ENCODE results near the gene LMNB1. TPM values are rescaled to one million over a fixed set of nuclear protein-coding genes. Genes with fewer than 3 reads are reported as not detected.
"Not testable (repeated sequence)": the region's sequence is repeated elsewhere in the genome, so short reads cannot be mapped to it uniquely, and the experiment has no call there.

The LMNB1 gene
- total RNA-seq, 1 donor from 2014 or later = 20.9 TPM

DNA sequence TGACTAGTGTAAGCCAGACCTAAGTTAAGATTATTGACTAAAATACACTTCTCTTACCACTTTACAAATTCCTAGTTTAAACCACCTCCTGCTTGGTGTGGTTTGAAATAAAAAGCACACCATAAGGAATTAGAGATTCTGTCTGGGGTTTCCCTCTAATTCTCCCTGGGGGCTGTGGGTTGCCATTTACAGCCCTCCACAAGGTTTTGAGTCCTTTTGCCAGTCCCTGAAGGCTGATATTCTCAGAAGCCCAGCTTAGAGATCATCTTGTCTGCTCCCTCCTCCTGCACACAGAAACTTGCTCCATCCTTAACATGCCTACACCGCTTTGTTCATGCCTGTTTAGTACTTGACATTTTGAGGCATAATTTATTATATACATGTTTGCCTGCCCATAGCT is 7.2 kb upstream of the LMNB1 start:
- no peak for DNase-seq (ENCODE audit: extremely low spot score in 2 of 2)
- no peaks in the 10 kb centered on the region for H3K36me3 ChIP-seq
- TF ChIP-seq POLR2AphosphoS5 (IDR thresholded peaks at IDR 0.05; ENCODE audit: insufficient read depth in 1 of 2, low read depth in 1 of 2) (no peak), CTCF (IDR thresholded peaks at IDR 0.05) (no peak), POLR2A (IDR thresholded peaks at IDR 0.05) (no peak)
- no peaks in the 10 kb centered on the region for H3K27me3 ChIP-seq
- no peaks in the 10 kb centered on the region for H3K4me1 ChIP-seq
- intact Hi-C loops (cut with DNase I) = no loop called here
- H3K9me3 ChIP-seq = no peaks in the 10 kb centered on the region
- H3K27ac ChIP-seq = no peak overlapping the region
- H3K4me3 ChIP-seq = no peak overlapping the region

- H3K27me3 ChIP-seq; H3K36me3 ChIP-seq; H3K27ac ChIP-seq; intact Hi-C loops (cut with DNase I); H3K4me3 ChIP-seq; DNase-seq (ENCODE audit: extremely low spot score in 2 of 2); H3K9me3 ChIP-seq: not testable (repeated sequence)
- H3K4me1 ChIP-seq = peaks cover 12% of the 10 kb centered on the region
These were observed 3.4 kb upstream of the LMNB1 start for GRCh38 chr5:126773536-126773935.

DNA sequence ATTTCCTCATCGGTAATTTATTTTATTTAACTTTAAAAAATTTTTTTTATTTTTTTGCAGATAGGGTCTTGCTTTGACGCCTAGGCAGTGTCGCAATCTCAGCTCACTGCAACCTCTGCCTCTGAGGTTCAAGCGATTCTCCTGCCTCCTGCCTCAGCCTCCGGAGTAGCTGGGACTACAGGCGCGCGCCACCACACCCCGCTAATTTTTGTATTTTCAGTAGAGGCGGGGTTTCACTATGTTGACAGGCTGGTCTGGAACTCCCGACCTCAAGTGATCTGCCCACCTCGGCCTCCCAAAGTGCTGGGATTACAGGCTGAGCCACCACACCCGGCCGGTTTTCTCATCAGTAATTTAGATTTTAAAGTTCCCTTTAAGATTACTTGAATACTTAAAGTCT is 2.3 kb upstream of the LMNB1 start:
- H3K4me3 ChIP-seq; H3K9me3 ChIP-seq; DNase-seq (ENCODE audit: extremely low spot score in 2 of 2); H3K36me3 ChIP-seq; H3K27me3 ChIP-seq; intact Hi-C loops (cut with DNase I); H3K27ac ChIP-seq: not testable (repeated sequence)
- H3K4me1 ChIP-seq = peaks cover 16% of the 10 kb centered on the region

DNA sequence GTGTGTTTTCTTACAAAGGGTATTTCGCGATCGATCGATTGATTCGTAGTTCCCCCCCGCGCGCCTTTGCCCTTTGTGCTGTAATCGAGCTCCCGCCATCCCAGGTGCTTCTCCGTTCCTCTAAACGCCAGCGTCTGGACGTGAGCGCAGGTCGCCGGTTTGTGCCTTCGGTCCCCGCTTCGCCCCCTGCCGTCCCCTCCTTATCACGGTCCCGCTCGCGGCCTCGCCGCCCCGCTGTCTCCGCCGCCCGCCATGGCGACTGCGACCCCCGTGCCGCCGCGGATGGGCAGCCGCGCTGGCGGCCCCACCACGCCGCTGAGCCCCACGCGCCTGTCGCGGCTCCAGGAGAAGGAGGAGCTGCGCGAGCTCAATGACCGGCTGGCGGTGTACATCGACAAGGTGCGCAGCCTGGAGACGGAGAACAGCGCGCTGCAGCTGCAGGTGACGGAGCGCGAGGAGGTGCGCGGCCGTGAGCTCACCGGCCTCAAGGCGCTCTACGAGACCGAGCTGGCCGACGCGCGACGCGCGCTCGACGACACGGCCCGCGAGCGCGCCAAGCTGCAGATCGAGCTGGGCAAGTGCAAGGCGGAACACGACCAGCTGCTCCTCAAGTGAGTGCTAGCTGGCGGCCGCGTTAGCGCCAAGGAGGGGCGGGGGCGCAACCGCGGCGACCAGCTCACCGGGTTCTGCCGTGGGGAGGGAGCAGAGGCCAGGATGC is 480 bp downstream of the LMNB1 start:
- H3K4me3 ChIP-seq = peak overlapping the region; percentile 80 to 90
- H3K4me1 ChIP-seq = peaks cover 16% of the 10 kb centered on the region
- H3K27me3 ChIP-seq = no peaks in the 10 kb centered on the region
- intact Hi-C loops (cut with DNase I) = loop anchor here (5.0 kb wide), 2 partner anchors 100 to 180 kb away; partner anchors contain the start of gene ALDH7A1
- DNase-seq (ENCODE audit: extremely low spot score in 2 of 2) = peak in 1 of 2 donors; percentile 88
- TF ChIP-seq CTCF (IDR thresholded peaks at IDR 0.05) (no peak), POLR2AphosphoS5 (IDR thresholded peaks at IDR 0.05; ENCODE audit: insufficient read depth in 1 of 2, low read depth in 1 of 2) (peak in 1 of 2 donors; percentile 23)
- H3K27ac ChIP-seq = peak overlapping the region; percentile 87
- no peaks in the 10 kb centered on the region for H3K9me3 ChIP-seq
- H3K36me3 ChIP-seq = no peaks in the 10 kb centered on the region

- intact Hi-C loops (cut with DNase I) = loop anchor here (5.0 kb wide), 2 partner anchors 101 to 181 kb away; partner anchors contain the start of gene ALDH7A1
- H3K4me1 ChIP-seq = peaks cover 16% of the 10 kb centered on the region
- H3K27me3 ChIP-seq = no peaks in the 10 kb centered on the region
These were observed 1.2 kb downstream of the LMNB1 start for GRCh38 chr5:126777975-126778674.

More at GRCh38 chr5:126777975-126778674, 1.2 kb downstream of the LMNB1 start:
- Histone ChIP-seq H3K27ac (peak overlapping the region; percentile 87), H3K9me3 (no peaks in the 10 kb centered on the region), H3K36me3 (no peaks in the 10 kb centered on the region), H3K4me3 (peak overlapping the region; percentile 80 to 90)
- TF ChIP-seq POLR2AphosphoS5 (IDR thresholded peaks at IDR 0.05; ENCODE audit: insufficient read depth in 1 of 2, low read depth in 1 of 2) (peak in 1 of 2 donors; percentile 54), CTCF (IDR thresholded peaks at IDR 0.05) (peak in 1 of 3 experiments; percentile 6), POLR2A (IDR thresholded peaks at IDR 0.05) (no peak)
- peak in 1 of 2 donors; percentile 89 for DNase-seq (ENCODE audit: extremely low spot score in 2 of 2)
